Fibroblast of mammary gland (primary cell): ENCODE data around the gene AIF1.

Source experiments
- DNase-seq: peaks from one replicate; pipeline ENCODE4 v3.0.0-alpha.2; 2010; ENCODE audit warnings: low read depth
- H3K4me3 ChIP-seq: 2 replicates; pipeline ENCODE4 v1.5.1; 2011; ENCODE audit warnings: low read depth, mild to moderate bottlenecking, low read length, moderate library complexity; ENCODE audit not compliant: control insufficient read depth
- CTCF ChIP-seq: conservative IDR thresholded peaks from 2 replicates; pipeline ENCODE4 v1.5.1; 2011; ENCODE audit warnings: low read depth, low read length, inconsistent platforms; ENCODE audit not compliant: control insufficient read depth, insufficient read depth

AIF1 gene

GRCh38 chr6:31614684-31615578, at the start of gene AIF1:
Gene AIF1, plus strand, starts transcription at chr6:31615234. Its CDS starts 96 bp downstream, at chr6:31615330.
- no peak for DNase-seq
- H3K4me3 ChIP-seq: no peak within 1 kb of the TSS
- TF ChIP-seq CTCF: no peak

- TF ChIP-seq CTCF: no peak
- no peak overlapping the region for H3K4me3 ChIP-seq
- DNase-seq: no peak
Observed at GRCh38 chr6:31567531-31568370, 47.3 kb upstream of the AIF1 start.

- TF ChIP-seq CTCF: no peak
- no peak for DNase-seq
- no peak overlapping the region for H3K4me3 ChIP-seq
Observed at GRCh38 chr6:31568537-31568961, 46.5 kb upstream of the AIF1 start.

GRCh38 chr6:31569861-31570536, 45.0 kb upstream of the AIF1 start:
- H3K4me3 ChIP-seq: no peak overlapping the region
- DNase-seq: no peak
- no peak for TF ChIP-seq CTCF

- DNase-seq: no peak
- TF ChIP-seq CTCF: no peak
- no peak within 1 kb of the TSS for H3K4me3 ChIP-seq
Observed at GRCh38 chr6:31572041-31572911, 42.8 kb upstream of the AIF1 start, which contains the start of gene LTA. Gene LTA, plus strand, starts transcription at chr6:31572289. Its CDS starts 454 bp downstream, at chr6:31572743.
